GM18508 (cell line): Measurements from ENCODE around the gene XRCC2.
"Not testable (repeated sequence)": the region's sequence is repeated elsewhere in the genome, so short reads cannot be mapped to it uniquely, and the experiment has no call there.

Experiments used
- ATAC-seq: cut with Tn5 transposase; IDR thresholded peaks from one replicate; pipeline ENCODE4 v1.9.1; 2021; ENCODE audit warnings: moderate number of reproducible peaks; ENCODE audit not compliant: insufficient read depth, unreplicated experiment

Gene XRCC2

DNA sequence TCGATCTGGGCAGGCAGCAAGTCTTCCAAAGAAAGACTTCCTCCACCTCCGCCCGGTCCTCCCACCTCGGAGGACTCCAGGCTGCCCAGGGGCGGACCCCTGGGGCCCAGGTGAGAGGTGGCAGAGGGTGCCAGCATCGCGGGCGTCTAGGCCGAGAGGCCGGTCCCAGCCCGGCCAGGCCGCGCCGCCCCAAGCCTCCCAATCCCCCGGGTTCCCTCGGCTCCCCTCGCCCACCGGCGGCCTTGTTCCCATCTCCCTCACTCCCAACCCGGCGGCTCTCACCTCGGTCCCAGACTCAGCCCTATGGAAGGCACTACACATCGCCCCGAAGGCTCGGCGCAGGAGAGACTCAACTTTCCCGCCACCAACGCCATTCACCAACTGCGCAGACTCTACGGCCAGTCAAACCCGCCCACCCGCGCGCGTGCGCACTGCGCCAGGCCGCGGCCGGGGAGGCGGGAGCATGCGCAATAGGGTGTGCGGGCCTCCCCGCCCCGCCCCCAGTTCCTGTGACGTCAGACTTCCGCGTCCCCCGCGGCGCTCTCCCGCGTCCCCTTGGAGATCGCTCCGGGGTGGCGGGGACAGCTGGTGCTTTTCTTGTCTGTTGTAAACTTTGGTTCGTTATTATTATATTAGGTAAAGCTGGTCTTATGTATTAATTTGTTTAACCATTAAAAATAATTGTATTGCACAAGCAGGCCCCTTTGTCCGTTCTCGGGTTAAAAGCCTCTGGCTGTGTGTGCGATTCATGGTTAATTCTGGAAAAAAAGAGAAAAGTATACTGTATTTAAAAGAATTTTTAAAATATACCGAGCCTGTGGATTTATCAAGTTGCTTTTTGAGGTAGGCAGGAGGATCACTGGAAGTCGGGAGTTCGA, at the start of gene XRCC2:
XRCC2 (minus strand) TSS at position 383 of the 878 bp plus-strand sequence; CDS start at position 321, 62 bp downstream.
- peak; percentile 80 for ATAC-seq

DNA sequence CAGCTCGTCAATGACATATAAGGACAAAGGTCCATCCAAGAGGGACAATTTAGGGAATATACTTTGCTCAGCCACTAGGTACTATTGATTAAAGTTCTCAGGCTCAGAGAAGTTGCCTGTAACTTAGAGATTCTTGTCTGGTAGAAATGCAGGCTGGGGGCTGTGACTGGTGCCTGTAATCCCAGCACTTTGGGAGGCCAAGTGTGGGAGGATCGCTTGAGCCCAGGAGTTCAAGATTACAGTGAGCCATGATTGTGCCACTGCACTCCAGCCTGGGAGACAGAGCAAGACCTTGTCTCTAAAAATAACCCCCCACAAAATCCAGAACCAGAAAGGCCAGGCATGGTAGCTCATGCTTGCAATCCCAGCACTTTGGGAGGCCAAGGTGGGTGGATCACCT, 47.4 kb upstream of the XRCC2 start:
- no peak for ATAC-seq

DNA sequence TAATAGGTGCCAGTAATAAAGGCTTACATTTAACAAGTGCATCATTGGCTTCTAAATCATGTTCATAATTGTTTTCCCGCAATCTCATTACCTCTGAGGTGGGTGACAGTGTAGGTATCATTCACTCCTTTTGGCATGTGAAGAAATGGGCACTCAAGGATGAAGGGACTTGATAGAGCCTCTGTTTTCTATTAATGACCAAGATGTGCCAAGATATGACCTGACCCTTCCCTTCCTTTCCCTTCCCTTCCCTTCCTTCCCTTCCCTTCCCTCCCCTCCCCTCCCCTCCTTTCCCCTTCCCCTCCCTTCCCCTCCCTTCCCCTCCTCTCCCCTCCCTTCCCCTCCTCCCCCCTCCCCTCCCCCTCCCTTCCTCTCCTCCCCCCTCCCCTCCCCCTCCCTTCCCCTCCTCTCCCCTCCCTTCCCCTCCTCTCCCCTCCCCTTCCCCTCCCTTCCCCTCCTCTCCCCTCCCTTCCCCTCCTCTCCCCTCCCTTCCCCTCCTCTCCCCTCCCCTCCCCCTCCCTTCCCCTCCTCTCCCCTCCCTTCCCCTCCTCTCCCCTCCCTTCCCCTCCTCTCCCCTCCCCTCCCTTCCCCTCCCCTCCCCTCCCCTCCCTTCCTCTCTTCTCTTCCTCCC, 36.6 kb upstream of the XRCC2 start:
- not testable (repeated sequence) for ATAC-seq

DNA sequence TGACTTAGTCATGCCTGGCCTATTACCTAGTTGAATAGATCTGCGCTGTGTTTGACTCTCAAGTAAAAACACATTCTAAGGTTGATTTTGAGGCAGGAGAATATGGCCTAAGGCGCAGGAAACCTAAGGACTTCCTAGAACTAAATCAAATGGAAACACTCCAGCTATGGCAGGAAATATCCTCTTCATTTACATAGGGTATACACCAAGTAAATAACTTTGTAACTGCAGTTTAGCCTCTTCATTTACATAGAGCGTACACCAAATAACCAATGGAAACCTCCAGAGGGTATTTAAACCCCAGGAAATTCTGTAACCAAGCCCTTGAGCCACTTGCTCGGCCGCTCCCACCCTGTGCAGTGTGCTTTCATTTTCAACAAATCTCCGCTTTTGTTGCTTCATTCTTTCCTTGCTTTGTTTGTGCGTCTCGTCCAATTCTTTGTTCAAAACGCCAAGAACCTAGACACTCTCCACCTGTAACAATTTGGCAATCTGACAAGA, 35.6 kb upstream of the XRCC2 start:
- no peak for ATAC-seq

DNA sequence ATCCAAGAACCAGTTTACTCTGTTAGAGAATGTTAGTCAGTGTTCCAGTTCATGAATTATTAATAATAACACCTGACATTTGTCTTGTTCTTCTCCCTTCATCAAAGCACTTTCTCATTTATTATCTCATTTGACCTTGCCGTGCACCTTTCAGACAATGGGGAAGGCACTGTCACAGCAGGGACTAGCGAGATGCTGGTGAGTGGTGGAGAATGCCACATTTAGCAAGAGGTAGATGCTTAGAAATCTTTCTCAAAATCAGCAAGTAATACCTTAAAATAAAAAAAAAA, 34.2 kb upstream of the XRCC2 start:
- ATAC-seq, result no peak

DNA sequence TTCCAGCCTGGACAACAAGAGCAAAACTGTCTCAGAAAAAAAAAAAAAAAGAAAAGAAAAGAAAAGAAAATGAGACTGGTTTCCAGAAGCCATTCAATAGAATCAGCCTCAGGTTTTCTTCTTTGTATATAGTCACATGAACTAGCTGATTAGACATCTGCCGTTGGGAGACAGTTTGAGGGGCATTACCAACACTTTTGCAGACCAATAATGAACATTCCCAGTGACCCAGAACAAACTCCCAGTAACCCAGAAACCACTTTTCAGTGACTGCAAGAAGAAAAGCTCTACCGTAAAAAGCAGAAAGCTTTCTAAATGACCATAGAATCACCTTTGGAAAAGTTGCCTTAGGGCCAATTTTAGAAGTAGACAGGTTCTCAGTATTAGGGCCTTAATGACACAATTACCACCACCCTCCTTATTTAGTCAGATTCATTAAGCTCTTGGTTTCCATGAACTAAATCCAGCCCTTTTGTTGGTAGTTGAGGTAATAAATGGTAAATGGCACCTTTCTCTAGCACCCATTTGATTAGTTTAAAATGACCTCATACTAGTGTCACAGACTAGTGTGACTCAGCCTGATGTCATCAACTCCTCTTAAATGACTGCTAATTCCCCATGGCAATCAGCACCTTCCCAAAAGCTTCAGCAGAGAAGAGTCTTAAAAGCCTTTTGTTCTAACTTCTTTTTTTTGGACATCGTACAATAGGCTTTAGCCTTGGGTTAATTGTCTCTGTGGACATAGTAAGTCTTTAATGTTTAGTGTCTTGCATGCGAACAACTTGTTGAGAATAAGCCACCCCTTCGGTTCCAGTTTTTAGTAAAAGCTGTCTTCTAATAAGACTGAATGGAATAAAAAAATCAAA, 33.6 kb upstream of the XRCC2 start:
- no peak for ATAC-seq

DNA sequence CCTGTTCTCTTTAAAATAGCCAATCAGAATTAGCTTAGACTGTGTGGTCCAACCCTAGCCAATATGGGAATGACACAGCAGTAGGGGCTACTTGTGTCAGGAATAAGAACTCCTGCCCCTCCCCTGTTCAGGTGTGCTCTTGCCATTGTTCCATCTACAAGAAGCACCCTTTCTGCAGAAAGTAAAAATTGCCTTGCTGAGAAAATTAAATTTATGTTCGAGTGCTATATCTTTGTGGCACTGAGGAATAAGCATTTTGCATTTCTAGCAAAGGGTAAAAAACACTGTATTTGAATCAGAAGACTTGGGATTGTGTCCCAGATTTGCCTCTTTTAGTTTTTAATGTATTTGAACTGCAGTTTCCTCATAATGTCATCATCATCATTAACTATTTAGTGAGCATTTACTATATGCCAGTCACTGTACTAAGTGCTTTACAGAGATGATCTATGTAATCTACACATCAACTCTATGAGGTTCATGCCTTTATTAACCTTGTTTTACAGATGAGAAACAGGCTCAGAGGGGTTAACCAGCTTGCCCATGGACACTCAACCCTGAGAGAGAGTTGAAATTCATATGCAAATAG, 28.9 kb upstream of the XRCC2 start:
- ATAC-seq, result no peak

DNA sequence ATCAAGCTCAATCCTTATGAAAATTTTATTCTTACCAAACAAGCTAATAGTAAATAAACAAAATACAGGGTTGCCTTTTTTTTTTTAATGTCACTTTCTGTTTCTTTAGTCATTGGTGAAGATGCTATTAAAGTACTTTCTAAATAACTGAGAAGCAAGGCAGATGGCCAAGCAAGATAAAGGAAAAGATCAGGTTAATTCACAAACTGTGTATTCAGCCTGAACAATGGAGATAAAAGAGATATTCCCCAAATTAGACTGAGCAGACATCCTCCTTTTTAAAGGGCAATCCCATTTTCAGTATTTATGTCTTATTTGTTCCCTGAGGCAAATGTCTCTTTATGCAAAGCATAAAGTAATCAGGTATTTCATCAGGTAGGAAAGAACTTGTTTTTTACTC, 23.1 kb upstream of the XRCC2 start:
- ATAC-seq, result no peak

DNA sequence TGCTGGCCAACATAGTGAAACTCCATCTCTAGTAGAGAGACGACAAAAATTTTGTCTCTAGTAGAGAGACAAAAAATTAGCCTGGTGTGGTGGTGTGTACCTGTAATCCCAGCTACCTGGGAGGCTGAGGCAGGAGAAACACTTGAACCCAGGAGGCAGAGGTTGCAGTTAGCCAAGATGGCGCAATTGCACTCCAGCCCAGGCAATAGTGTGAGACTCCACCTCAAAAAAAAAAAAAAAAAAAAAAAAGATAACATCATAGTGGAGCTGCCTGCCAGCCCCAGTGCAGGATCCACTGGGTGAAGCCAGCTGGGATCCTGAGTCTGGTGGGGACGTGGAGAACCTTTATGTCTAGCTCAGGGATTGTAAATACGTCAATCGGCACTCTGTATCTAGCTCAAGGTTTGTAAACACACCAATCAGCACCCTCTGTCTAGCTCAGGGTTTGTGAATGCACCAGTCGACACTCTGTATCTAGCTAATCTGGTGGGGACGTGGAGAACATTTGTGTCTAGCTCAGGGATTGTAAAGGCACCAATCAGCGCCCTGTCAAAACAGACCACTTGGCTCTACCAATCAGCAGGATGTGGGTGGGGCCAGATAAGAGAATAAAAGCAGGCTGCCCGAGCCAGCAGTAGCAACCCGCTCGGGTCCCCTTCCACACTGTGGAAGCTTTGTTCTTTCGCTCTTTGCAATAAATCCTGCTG, 21.5 kb upstream of the XRCC2 start:
- ATAC-seq, result not testable (repeated sequence)

DNA sequence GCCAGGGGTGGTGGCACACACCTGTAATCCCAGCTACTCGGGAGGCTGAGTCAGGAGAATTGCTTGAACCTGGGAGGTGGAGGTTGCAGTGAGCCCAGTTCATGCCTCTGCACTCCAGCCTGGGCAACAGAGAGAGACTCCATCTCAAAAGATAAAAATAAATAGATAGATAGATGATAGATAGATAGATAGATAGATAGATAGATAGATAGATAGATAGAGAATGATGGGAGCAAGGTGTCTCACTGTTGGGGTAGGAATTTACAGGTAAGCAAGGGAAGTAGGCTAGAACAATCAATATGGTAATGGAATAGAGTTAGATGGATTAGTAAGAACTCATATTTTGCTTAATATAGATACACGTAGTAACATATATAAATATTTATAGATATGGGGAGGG, 16.3 kb upstream of the XRCC2 start:
- ATAC-seq, result not testable (repeated sequence)

DNA sequence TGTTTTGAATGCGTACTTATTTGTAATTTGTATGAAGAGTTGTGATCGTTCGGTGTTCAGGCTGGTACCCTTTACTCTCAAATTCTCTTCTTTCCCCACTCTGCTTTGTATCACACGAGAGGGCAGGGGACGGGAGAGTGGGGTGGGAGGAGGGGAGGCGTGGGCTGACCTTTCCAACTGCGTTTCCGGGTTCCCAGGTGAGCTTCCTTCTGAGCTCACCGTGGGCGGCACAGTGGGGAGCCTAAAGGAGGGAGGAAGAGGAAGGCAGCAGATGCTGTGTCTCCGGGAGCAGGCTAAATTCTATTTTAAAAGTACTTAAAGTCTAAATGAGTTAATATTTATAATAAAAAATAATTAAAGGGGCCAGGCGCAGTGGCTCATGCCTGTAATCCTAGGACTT, 7.4 kb upstream of the XRCC2 start:
- no peak for ATAC-seq

DNA sequence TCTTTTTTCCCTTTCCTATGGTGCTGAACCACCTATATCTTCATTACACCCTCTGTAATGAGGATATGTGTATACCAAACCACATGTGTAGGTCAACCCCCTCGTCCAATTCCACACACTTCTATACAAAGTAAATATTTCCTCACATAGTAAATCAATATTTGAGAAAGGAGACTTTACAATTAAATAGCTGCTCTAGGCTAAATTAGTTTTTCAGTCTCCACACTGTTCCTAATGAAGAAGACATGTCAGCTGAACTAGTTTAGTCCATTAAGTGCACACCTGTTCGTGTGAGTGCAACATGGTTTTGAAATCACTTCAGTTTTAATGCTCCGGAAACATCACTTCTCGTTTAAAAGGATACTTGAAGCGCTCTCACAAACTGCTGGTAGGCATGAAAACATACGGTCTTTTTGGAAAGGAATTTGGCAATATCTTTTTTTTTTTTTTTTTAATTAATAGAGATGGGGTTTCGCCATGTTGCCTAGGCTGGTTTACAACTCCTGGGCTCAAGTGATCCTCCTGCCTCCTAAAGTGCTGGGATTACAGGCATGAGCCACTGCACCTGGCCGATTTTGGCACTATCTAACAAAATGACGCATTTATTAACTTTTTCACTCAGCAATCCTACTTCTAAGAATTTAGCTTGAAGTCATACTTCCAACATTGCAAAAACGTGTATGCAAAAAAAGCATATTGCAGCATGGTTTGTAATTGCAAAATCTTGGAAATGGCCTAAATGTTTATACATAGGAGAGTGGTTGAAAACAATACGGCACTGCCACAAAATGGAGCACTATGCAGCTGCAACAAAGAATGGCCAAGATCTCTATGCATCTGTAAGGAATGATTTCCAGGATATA, 2.1 kb upstream of the XRCC2 start:
- no peak for ATAC-seq

DNA sequence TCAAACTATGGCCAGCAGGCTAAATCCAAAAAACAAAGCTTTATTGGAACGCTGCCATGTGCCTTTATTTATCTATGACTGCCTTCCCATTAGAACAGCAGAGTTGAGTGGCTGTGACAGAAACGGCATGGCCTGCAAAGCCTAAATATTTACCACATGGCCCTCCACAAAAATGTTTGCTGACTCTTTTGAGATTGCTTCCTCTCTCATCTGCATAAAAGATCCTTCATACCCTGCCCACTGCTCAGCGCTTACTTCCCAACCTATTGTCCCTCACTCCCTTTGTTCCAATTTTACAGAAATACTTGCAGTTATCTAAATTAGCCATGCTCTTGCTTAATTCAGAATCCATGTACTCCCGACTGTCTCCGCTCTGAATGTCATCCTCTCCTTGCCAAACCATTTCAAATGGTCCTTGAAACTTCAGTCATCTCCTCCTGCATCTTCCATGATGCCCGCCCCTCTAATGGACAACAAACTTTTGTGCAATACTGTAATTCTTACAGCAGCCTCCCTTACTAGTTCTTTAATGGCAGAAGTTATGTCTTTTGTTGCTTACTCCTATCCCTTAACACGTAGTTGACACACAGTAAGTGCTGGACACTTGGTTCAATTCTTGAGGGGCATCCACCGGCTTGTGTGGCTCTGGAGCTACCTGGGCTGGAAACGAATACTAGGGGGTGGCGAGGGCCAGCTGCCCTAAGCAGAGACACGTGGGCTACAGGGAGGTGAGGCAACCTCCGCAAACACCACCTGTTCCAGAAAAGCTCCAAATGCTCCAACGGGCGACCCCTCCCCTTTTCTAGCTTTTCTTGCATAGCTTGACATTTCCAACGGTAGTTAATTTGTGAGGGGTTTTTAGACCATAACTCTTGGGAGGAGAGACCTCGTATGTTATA, 832 bp downstream of the XRCC2 start:
- no peak for ATAC-seq

DNA sequence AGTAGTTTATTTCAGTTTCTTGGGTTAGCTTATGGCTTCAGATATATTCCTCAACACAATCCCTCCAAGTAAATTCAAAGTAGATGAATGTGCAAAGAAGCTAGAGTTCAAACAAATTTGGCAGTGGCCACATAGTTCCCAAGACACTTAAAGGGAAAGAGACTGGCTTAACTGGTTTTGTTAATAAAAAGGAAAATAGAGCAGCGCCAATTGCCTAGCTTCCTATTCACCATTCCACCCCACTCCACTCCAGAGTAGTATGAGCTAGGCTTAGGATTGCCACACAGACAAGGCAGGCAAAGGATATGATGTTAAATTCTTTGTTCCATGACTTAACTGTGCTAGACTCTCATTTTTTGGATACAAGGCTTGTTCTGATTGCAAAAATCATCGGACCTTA, 2.0 kb downstream of the XRCC2 start:
- no peak for ATAC-seq

DNA sequence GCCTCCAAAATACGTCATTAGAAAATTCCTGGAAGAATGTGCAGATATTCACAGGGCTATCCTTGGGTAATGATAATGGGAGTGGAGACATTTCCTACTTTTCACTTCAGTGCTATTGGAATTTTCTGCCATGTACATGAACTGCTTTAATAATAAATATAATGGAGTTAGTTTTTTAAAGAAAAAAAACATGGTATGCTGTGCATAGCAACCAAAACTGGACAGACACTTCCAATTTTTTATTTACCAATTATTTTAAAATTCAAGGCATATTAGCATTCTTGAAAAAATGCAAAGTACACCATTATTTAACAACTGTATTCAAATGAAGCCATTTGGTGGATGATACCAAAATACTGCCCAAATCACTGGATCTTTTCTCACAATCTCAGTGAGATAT, 3.3 kb downstream of the XRCC2 start:
- no peak for ATAC-seq

DNA sequence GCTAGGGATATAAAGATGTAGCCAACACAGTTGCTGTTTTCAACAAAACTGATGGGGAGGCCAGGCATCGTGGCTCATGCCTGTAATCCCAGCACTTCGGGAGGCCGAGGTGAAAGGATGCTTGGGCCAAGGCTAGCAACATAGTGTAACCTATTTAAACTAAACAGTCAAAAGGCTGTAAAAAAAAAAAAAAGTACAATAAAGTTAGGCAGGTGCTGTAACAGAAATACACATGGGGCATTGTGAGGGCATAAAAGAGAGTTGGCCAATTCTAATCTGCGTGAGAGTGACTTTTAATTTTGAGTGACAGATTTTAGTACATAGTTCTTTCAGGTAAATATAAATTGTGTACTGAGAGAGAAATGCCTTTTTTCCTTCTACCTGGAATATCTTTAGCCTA, 6.2 kb downstream of the XRCC2 start:
- ATAC-seq, result no peak

DNA sequence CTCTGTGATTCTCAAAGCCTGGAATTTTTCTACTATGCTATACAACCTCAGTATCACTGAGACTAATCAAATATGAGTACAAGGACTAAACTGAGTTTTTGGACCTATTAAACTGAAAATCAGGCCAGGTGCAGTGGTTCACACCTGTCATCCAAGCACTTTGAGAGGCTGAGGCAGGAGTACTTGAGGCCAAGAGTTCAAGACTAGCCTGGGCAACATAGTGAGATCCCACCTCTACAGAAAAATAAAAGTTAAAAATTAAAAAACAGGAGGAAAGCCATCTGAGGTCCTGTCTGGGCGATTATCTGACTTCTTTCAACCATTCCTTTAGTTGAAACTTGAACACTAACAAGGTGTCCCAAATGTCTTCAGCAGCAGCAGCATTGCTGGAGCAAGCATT, 7.0 kb downstream of the XRCC2 start:
- ATAC-seq, result no peak

DNA sequence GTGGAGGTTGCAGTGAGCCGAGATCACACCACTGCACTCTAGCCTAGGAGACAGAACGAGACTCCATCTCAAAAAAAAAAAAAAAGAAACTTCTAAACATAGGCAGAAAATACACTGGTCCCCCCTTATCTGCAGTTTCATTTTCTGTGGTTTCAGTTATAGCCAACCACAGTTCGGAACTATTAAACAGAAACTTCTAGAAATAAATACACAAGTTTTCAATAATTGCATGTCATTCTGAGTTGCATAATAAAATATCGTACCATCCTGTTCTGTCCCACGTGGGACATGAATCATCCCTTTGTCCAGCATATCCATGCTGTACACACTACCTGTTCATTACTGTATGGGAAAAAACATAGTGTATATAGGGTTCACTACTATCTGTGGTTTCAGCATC, 8.0 kb downstream of the XRCC2 start:
- ATAC-seq, result no peak
